ENCODE measurements around the gene NT5C1A. TPM values are rescaled to one million over a fixed set of nuclear protein-coding genes. Genes with fewer than 3 reads are reported as not detected.

NT5C1A gene
- total RNA-seq, 1 experiment from 2014 or later: 0.52 TPM

- Histone ChIP-seq H3K4me1 (ENCODE audit: low read length) (no peaks in the 10 kb centered on the region), H3K9me3 (ENCODE audit: low read length) (no peaks in the 10 kb centered on the region), H3K4me3 (ENCODE audit: low read length) (no peak overlapping the region), H3K4me2 (ENCODE audit: low read depth, low read length, poor library complexity, severe bottlenecking) (no peak overlapping the region), H3K9me2 (replicated peaks; ENCODE audit: insufficient read depth, low read length) (no peaks in the 10 kb centered on the region), H3K27me3 (ENCODE audit: low read length) (peaks cover 3% of the 10 kb centered on the region; the same call in 1 of the 2 replicates), H3K27ac (ENCODE audit: low read length) (no peak overlapping the region), H3K36me3 (ENCODE audit: insufficient read depth, low read length) (no peaks in the 10 kb centered on the region), H4K20me1 (ENCODE audit: insufficient read depth, low read depth, low read length) (no peaks in the 10 kb centered on the region), H3K9ac (ENCODE audit: low read length) (no peak overlapping the region), H3K79me2 (ENCODE audit: low read length) (no peaks in the 10 kb centered on the region), H2AFZ (ENCODE audit: low read length) (no peak overlapping the region)
- DNase-seq: no peak
These were observed 33.0 kb downstream of the NT5C1A start for GRCh38 chr1:39638965-39639304.

- Histone ChIP-seq H3K9me2 (replicated peaks; ENCODE audit: insufficient read depth, low read length) (no peaks in the 10 kb centered on the region), H3K9ac (ENCODE audit: low read length) (no peak overlapping the region)
These were observed 34.5 kb downstream of the NT5C1A start for GRCh38 chr1:39637361-39637760.

GRCh38 chr1:39635871-39636210, 36.1 kb downstream of the NT5C1A start:
- Histone ChIP-seq H3K79me2 (ENCODE audit: low read length) (no peaks in the 10 kb centered on the region), H3K36me3 (ENCODE audit: insufficient read depth, low read length) (no peaks in the 10 kb centered on the region), H3K9me3 (ENCODE audit: low read length) (no peaks in the 10 kb centered on the region), H3K4me1 (ENCODE audit: low read length) (no peaks in the 10 kb centered on the region), H3K9me2 (replicated peaks; ENCODE audit: insufficient read depth, low read length) (no peaks in the 10 kb centered on the region), H3K9ac (ENCODE audit: low read length) (no peak overlapping the region), H3K4me2 (ENCODE audit: low read depth, low read length, poor library complexity, severe bottlenecking) (no peak overlapping the region), H3K4me3 (ENCODE audit: low read length) (no peak overlapping the region), H2AFZ (ENCODE audit: low read length) (no peak overlapping the region), H3K27me3 (ENCODE audit: low read length) (no peaks in the 10 kb centered on the region), H4K20me1 (ENCODE audit: insufficient read depth, low read depth, low read length) (no peaks in the 10 kb centered on the region), H3K27ac (ENCODE audit: low read length) (no peak overlapping the region)
- DNase-seq: no peak

More at GRCh38 chr1:39637361-39637760, 34.5 kb downstream of the NT5C1A start:
- no peak for DNase-seq
- H3K27me3 ChIP-seq (ENCODE audit: low read length): no peaks in the 10 kb centered on the region
- no peaks in the 10 kb centered on the region for H3K79me2 ChIP-seq (ENCODE audit: low read length)
- H3K4me3 ChIP-seq (ENCODE audit: low read length): no peak overlapping the region
- no peak overlapping the region for H3K27ac ChIP-seq (ENCODE audit: low read length)
- H3K9me3 ChIP-seq (ENCODE audit: low read length): no peaks in the 10 kb centered on the region
- no peaks in the 10 kb centered on the region for H3K36me3 ChIP-seq (ENCODE audit: insufficient read depth, low read length)
- H4K20me1 ChIP-seq (ENCODE audit: insufficient read depth, low read depth, low read length): no peaks in the 10 kb centered on the region
- no peaks in the 10 kb centered on the region for H3K4me1 ChIP-seq (ENCODE audit: low read length)
- no peak overlapping the region for H3K4me2 ChIP-seq (ENCODE audit: low read depth, low read length, poor library complexity, severe bottlenecking)
- H2AFZ ChIP-seq (ENCODE audit: low read length): no peak overlapping the region

- H3K27ac ChIP-seq (ENCODE audit: low read length): no peak overlapping the region
- H3K9me3 ChIP-seq (ENCODE audit: low read length): no peaks in the 10 kb centered on the region
These were observed 36.6 kb downstream of the NT5C1A start for GRCh38 chr1:39635205-39635870.

GRCh38 chr1:39633422-39633821, 38.5 kb downstream of the NT5C1A start:
- Histone ChIP-seq H3K4me2 (ENCODE audit: low read depth, low read length, poor library complexity, severe bottlenecking) (no peak overlapping the region), H3K27me3 (ENCODE audit: low read length) (no peaks in the 10 kb centered on the region), H3K9me3 (ENCODE audit: low read length) (no peaks in the 10 kb centered on the region), H2AFZ (ENCODE audit: low read length) (no peak overlapping the region), H3K9me2 (replicated peaks; ENCODE audit: insufficient read depth, low read length) (no peaks in the 10 kb centered on the region), H3K36me3 (ENCODE audit: insufficient read depth, low read length) (no peaks in the 10 kb centered on the region), H3K27ac (ENCODE audit: low read length) (no peak overlapping the region), H3K9ac (ENCODE audit: low read length) (no peak overlapping the region), H3K4me3 (ENCODE audit: low read length) (no peak overlapping the region), H4K20me1 (ENCODE audit: insufficient read depth, low read depth, low read length) (no peaks in the 10 kb centered on the region), H3K4me1 (ENCODE audit: low read length) (no peaks in the 10 kb centered on the region), H3K79me2 (ENCODE audit: low read length) (no peaks in the 10 kb centered on the region)
- no peak for DNase-seq

More at GRCh38 chr1:39635205-39635870, 36.6 kb downstream of the NT5C1A start:
- Histone ChIP-seq H3K27me3 (ENCODE audit: low read length) (no peaks in the 10 kb centered on the region), H3K9me2 (replicated peaks; ENCODE audit: insufficient read depth, low read length) (no peaks in the 10 kb centered on the region), H3K36me3 (ENCODE audit: insufficient read depth, low read length) (no peaks in the 10 kb centered on the region), H3K9ac (ENCODE audit: low read length) (no peak overlapping the region), H3K79me2 (ENCODE audit: low read length) (no peaks in the 10 kb centered on the region), H4K20me1 (ENCODE audit: insufficient read depth, low read depth, low read length) (no peaks in the 10 kb centered on the region), H3K4me3 (ENCODE audit: low read length) (no peak overlapping the region), H2AFZ (ENCODE audit: low read length) (no peak overlapping the region), H3K4me2 (ENCODE audit: low read depth, low read length, poor library complexity, severe bottlenecking) (no peak overlapping the region), H3K4me1 (ENCODE audit: low read length) (no peaks in the 10 kb centered on the region)
- no peak for DNase-seq

GRCh38 chr1:39632682-39633417, 39.1 kb downstream of the NT5C1A start:
- Histone ChIP-seq H3K4me3 (ENCODE audit: low read length) (no peak overlapping the region), H3K79me2 (ENCODE audit: low read length) (no peaks in the 10 kb centered on the region), H3K27ac (ENCODE audit: low read length) (no peak overlapping the region), H3K9ac (ENCODE audit: low read length) (no peak overlapping the region), H3K27me3 (ENCODE audit: low read length) (no peaks in the 10 kb centered on the region), H3K4me2 (ENCODE audit: low read depth, low read length, poor library complexity, severe bottlenecking) (no peak overlapping the region), H3K9me3 (ENCODE audit: low read length) (no peaks in the 10 kb centered on the region), H3K36me3 (ENCODE audit: insufficient read depth, low read length) (no peaks in the 10 kb centered on the region), H2AFZ (ENCODE audit: low read length) (no peak overlapping the region), H3K9me2 (replicated peaks; ENCODE audit: insufficient read depth, low read length) (no peaks in the 10 kb centered on the region), H4K20me1 (ENCODE audit: insufficient read depth, low read depth, low read length) (no peaks in the 10 kb centered on the region), H3K4me1 (ENCODE audit: low read length) (no peaks in the 10 kb centered on the region)
- no peak for DNase-seq

- H2AFZ ChIP-seq (ENCODE audit: low read length): no peak overlapping the region
- H3K9me3 ChIP-seq (ENCODE audit: low read length): no peaks in the 10 kb centered on the region
- no peaks in the 10 kb centered on the region for H3K36me3 ChIP-seq (ENCODE audit: insufficient read depth, low read length)
- no peak overlapping the region for H3K4me3 ChIP-seq (ENCODE audit: low read length)
- H3K27me3 ChIP-seq (ENCODE audit: low read length): no peaks in the 10 kb centered on the region
- H3K9me2 ChIP-seq (replicated peaks; ENCODE audit: insufficient read depth, low read length): no peaks in the 10 kb centered on the region
- H3K4me2 ChIP-seq (ENCODE audit: low read depth, low read length, poor library complexity, severe bottlenecking): no peak overlapping the region
- H3K79me2 ChIP-seq (ENCODE audit: low read length): no peaks in the 10 kb centered on the region
- DNase-seq: no peak
- no peak overlapping the region for H3K9ac ChIP-seq (ENCODE audit: low read length)
- no peaks in the 10 kb centered on the region for H3K4me1 ChIP-seq (ENCODE audit: low read length)
- no peak overlapping the region for H3K27ac ChIP-seq (ENCODE audit: low read length)
- H4K20me1 ChIP-seq (ENCODE audit: insufficient read depth, low read depth, low read length): no peaks in the 10 kb centered on the region
These were observed 39.6 kb downstream of the NT5C1A start for GRCh38 chr1:39632323-39632681.

- Histone ChIP-seq H3K27ac (ENCODE audit: low read length) (no peak overlapping the region), H3K4me3 (ENCODE audit: low read length) (no peak overlapping the region), H3K27me3 (ENCODE audit: low read length) (no peaks in the 10 kb centered on the region), H3K4me2 (ENCODE audit: low read depth, low read length, poor library complexity, severe bottlenecking) (no peak overlapping the region), H3K36me3 (ENCODE audit: insufficient read depth, low read length) (no peaks in the 10 kb centered on the region), H3K9me3 (ENCODE audit: low read length) (no peaks in the 10 kb centered on the region), H3K9ac (ENCODE audit: low read length) (no peak overlapping the region), H3K4me1 (ENCODE audit: low read length) (no peaks in the 10 kb centered on the region), H3K79me2 (ENCODE audit: low read length) (no peaks in the 10 kb centered on the region), H2AFZ (ENCODE audit: low read length) (no peak overlapping the region), H3K9me2 (replicated peaks; ENCODE audit: insufficient read depth, low read length) (no peaks in the 10 kb centered on the region), H4K20me1 (ENCODE audit: insufficient read depth, low read depth, low read length) (no peaks in the 10 kb centered on the region)
- DNase-seq: no peak
These were observed 40.3 kb downstream of the NT5C1A start for GRCh38 chr1:39631361-39632322.

All from Karpas-422 (cell line).